WERI-Rb-1 (cell line): ENCODE data around the gene MRPL1.

Experiments used
- DNase-seq: peaks from one replicate; pipeline ENCODE4 v3.0.0-alpha.2; 2020
- H3K27ac ChIP-seq: fragments of 250-450 bp; sonication (Bioruptor Pico); 2 replicates; pipeline ENCODE4 v1.5.1; 2020; ENCODE audit warnings: mild to moderate bottlenecking, moderate library complexity
- H3K27me3 ChIP-seq: fragments of 250-450 bp; sonication (Bioruptor Pico); 2 replicates; pipeline ENCODE4 v1.5.1; 2021; ENCODE audit warnings: mild to moderate bottlenecking, low read depth, moderate library complexity; ENCODE audit not compliant: insufficient read depth, severe bottlenecking
- H3K36me3 ChIP-seq: fragments of 250-450 bp; sonication (Bioruptor Pico); 2 replicates; pipeline ENCODE4 v1.5.1; 2020; ENCODE audit warnings: mild to moderate bottlenecking, moderate library complexity
- H3K4me3 ChIP-seq: 2 replicates; pipeline ENCODE4 v1.5.1; 2011; ENCODE audit warnings: low read depth, mild to moderate bottlenecking, control low read depth, low read length
- H3K9me3 ChIP-seq: fragments of 250-450 bp; sonication (Bioruptor Pico); 2 replicates; pipeline ENCODE4 v1.5.1; 2021; ENCODE audit warnings: mild to moderate bottlenecking, moderate library complexity; ENCODE audit not compliant: severe bottlenecking
- TF ChIP-seq, protein P1 (sequence below): IDR thresholded peaks from 2 replicates; pipeline ENCODE4 v1.5.1; 2011; ENCODE audit warnings: low read depth, mild to moderate bottlenecking, control low read depth, inconsistent platforms, low read length

The MRPL1 gene

DNA sequence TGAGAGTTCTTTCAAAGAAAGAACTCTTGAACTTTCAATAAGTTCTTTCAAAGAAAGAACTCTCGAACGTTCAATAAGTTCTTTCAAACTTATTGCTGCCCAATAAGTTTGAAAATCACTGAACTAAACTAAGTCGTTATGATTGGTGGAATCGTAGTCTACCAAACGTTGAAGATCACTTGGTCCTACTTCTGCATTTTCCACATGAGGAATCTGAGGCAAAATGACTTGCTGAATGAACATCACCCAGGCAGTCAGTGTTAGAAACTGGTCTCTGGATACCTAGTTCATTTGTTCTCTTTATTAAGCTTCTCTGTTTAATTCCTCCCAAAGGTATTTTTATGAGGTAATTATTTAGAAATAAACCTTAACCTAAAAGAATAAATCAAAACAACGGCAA is 36.4 kb upstream of the MRPL1 start:
- no peaks in the 10 kb centered on the region for H3K36me3 ChIP-seq
- H3K9me3 ChIP-seq, result no peaks in the 10 kb centered on the region
- DNase-seq, result no peak
- no peak overlapping the region for H3K27ac ChIP-seq
- H3K4me3 ChIP-seq, result no peak overlapping the region
- TF ChIP-seq, protein P1, sequence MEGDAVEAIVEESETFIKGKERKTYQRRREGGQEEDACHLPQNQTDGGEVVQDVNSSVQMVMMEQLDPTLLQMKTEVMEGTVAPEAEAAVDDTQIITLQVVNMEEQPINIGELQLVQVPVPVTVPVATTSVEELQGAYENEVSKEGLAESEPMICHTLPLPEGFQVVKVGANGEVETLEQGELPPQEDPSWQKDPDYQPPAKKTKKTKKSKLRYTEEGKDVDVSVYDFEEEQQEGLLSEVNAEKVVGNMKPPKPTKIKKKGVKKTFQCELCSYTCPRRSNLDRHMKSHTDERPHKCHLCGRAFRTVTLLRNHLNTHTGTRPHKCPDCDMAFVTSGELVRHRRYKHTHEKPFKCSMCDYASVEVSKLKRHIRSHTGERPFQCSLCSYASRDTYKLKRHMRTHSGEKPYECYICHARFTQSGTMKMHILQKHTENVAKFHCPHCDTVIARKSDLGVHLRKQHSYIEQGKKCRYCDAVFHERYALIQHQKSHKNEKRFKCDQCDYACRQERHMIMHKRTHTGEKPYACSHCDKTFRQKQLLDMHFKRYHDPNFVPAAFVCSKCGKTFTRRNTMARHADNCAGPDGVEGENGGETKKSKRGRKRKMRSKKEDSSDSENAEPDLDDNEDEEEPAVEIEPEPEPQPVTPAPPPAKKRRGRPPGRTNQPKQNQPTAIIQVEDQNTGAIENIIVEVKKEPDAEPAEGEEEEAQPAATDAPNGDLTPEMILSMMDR, result no peak
- H3K27me3 ChIP-seq, result no peaks in the 10 kb centered on the region

DNA sequence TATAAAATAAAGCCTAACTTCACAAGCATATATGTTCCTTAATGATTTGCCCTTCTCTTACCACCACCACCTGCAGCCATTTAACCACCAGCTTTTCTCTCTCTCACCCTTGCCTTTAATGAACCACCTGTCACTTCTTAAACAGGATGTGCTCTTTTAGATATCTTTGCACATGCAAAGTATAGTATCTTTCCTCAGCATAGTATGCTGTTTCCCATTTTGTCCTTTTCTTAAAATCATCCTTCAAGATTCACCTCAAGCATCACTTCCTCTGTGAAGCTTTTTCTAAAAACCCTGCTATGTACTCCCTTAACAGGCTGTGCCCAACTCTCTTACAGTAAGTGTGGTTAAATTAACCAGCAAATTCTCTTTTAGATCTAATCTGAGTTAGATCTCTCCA is 35.3 kb upstream of the MRPL1 start:
- Histone ChIP-seq H3K9me3 (no peaks in the 10 kb centered on the region), H3K27ac (no peak overlapping the region), H3K36me3 (no peaks in the 10 kb centered on the region), H3K27me3 (no peaks in the 10 kb centered on the region), H3K4me3 (no peak overlapping the region)
- TF ChIP-seq, protein P1, result no peak
- DNase-seq, result no peak

DNA sequence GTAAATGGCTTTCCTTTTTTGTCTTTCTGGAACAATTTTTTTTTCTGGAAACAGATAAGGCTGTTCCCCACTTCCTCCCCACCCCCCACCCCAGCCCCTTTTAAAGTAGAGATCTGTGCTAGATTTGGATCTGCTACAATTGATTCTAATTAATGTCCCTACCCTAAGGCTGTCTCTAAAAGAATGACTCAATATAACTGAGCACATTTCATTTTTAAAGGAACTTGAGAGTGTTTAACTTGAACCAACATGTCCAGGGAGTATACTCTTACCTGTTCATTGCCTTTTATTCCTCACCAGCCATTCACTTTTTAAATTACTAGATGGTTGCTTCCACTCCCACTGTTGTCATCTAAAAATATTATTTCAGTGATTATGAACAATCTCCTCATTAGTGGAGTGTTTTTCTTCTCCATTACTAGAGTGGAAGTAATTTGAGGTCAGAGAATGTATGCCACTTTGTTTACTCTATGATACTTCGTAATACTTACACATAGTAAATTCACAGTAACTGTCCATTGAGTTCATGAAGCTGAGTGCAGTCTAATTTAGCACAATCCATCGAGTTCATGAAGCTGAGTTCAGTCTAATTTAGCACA is 29.4 kb upstream of the MRPL1 start:
- Histone ChIP-seq H3K27me3 (no peaks in the 10 kb centered on the region), H3K4me3 (no peak overlapping the region), H3K36me3 (no peaks in the 10 kb centered on the region), H3K27ac (no peak overlapping the region), H3K9me3 (no peaks in the 10 kb centered on the region)
- TF ChIP-seq, protein P1, result no peak
- no peak for DNase-seq

DNA sequence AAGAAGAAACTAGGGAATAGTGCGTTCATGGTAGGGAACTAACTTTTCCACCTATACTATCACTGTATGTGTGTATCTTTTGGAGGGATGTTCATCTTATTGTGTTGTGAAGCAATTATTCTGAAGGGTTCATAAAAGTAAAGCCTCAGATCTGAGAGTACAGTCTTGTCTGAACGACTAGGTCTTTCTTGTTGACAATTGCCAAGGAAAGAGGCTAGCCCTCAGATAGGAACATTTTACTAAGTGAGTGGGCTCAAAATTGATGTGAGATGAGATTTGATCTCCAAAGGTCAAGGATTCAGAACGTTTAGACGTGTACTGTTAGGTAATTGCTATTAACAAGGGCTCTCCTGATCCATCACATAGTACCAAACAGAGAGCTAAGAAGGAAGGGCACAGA is 28.2 kb upstream of the MRPL1 start:
- no peak for DNase-seq
- Histone ChIP-seq H3K9me3 (no peaks in the 10 kb centered on the region), H3K27me3 (no peaks in the 10 kb centered on the region), H3K27ac (no peak overlapping the region), H3K4me3 (no peak overlapping the region), H3K36me3 (no peaks in the 10 kb centered on the region)
- TF ChIP-seq, protein P1, result no peak

DNA sequence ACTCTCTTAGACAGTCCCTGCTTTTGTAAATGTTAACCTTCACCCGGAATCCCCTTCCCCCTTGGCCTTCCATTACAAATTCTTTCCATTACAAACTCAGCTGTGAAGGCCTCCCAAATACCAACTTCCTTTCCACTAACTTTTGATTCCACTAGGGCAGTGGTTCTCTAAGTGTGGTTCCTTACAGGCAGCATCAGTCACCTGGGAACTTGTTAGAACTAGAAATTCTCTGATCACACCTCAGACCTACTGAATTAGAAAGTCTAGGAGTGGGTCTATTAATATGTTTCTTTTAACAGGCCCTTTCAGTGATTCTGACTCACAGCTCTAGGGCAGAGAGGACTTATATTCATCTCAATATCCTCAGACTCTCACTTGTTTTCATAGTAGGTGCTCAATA is 19.0 kb upstream of the MRPL1 start:
- no peak for DNase-seq
- H3K9me3 ChIP-seq, result no peaks in the 10 kb centered on the region
- TF ChIP-seq, protein P1, result no peak
- H3K27me3 ChIP-seq, result no peaks in the 10 kb centered on the region
- H3K36me3 ChIP-seq, result no peaks in the 10 kb centered on the region
- H3K27ac ChIP-seq, result no peak overlapping the region
- H3K4me3 ChIP-seq, result no peak overlapping the region

DNA sequence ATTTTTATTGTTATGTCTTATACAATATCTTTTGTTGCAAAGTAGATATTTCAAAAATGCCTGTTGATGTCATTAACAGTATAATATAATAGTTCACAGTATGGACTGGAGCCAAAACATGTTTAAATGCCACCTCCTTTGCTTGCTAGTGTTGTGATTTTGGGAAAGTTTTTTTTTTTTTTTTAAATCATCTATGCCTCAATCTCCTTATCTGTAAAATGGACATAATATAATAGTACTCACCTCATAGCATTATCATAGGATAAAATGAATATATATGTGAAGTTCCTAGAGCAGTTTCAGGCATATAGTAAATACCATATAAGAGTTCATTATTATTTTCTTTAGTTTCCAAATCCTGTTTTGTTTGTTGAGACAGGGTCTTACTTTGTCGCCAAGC is 18.3 kb upstream of the MRPL1 start:
- no peak for DNase-seq

More for the DNA sequence above, 18.3 kb upstream of the MRPL1 start:
- TF ChIP-seq, protein P1, result no peak
- H3K4me3 ChIP-seq, result no peak overlapping the region
- no peaks in the 10 kb centered on the region for H3K9me3 ChIP-seq
- no peaks in the 10 kb centered on the region for H3K36me3 ChIP-seq
- H3K27me3 ChIP-seq, result no peaks in the 10 kb centered on the region
- H3K27ac ChIP-seq, result no peak overlapping the region
